Raji (cell line): ENCODE measurements around the gene TAS2R39.

Source experiments
- POLR2A ChIP-seq: IDR thresholded peaks from 2 replicates; pipeline ENCODE4 v1.6.1; 2011; ENCODE audit warnings: low read depth, low read length, control low read depth; ENCODE audit not compliant: insufficient read depth

TAS2R39 gene

DNA sequence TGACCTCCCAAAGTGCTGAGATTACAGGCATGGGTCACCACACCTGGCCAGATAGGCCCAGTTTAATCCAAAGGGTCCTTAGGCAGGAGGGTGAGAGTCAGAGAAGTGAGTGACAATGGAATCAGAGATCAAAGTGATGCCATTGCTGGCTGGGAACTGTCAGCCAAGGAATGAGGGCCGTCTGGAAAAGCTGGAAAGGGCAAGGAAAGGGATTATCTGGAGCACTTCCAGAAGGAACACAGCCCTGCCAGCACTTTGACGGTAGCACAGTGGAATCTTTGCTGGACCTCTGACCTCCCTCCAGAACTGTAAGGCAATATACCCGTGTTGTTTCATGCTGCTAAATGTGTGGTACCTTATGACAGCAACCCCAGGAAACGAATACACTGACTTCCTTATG is 27.3 kb downstream of the TAS2R39 start:
- no peak for TF ChIP-seq POLR2A

DNA sequence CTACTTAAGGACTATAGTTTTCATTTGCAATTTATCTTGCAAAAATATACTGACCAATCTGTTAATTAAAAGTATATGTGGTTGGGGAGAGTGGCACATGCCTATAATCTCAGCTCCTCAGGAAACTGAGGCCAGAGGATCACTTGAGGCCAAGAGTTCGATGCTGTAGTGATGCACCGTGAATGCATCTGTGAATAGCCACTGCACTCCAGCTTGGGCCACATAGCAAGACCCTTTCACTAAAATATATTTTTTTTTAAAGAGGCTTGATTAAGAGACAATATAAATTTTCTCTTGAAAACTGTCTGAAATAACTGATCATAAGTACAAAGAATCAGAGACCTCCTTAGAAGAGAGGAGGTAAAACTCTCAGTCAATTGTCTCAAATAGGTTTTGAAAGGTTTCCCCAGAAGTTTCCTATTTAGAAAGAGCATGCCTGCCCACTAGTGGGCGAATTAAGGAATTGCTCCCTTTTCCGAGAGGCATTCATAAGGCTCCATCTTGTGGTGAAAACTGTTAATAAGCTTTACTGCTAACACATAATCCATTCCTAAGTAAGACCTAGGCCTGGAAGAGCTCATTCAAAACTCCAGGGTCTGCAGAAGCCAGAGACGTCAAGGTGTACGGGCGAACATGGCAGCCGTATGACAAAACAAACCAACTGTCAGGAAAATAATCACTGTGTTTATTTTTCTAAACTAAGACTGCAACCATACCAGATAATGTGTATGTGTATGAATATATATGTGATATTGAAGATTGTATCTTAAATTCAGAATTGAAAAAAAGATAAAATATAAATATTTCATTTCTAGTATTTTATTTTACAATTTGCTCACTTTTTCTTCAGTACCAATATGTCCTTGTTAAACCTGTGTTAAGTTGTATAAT is 31.8 kb downstream of the TAS2R39 start:
- TF ChIP-seq POLR2A: no peak

DNA sequence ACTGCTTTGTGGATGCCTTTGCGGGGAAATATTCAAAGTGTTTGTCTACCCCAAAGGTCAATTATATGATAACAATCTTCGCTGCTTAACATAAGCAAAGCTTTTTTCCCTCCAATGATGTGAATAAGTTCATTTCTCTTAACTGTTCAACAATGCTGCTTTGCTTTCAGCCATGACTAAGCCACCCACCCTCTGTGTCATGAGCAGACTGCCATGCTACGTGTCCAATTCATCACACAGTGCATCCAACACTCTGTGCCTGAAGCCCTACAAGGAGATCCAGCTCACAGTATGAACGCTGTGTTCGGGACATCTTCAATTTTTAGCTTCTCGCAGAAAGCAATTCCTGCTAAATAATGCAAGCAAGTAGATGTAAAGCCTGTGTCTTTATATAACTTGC is 32.9 kb downstream of the TAS2R39 start:
- no peak for TF ChIP-seq POLR2A

DNA sequence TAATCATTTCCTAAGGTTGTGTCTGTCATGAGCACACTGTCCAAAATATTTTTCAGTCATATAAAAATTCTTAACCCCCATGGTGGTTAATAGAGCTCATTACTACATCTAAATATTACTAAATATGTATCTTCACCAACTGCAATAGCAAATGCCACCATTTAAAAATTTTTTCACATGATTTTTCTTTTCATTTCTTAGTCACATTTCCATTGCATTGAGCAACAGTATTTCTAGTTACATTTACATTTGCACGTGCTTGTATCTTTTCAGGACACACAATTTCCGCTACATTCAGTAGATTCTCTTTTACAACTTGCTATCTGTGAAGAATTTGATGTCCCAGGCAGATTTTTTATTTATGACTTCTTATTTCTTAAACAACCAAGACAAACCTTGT is 33.5 kb downstream of the TAS2R39 start:
- TF ChIP-seq POLR2A: no peak

DNA sequence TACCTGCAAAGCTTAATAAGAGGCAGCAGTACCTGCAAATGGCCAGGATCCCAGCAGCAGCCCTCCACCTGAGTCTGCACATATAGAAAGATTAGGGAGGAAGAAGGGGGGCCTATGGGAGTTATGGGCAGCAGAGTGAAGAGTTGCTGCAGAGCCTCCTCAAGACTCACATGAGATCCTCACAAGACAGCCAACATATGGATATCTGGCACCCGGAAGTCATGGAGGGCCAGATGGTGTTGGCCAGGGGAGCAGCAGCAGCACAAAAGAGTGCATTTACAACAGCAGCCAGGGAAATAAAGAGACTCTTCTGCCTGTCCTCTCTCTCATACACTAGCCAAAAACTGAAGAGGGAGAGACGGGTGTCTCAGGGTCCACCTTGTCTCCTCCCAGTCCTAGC is 34.6 kb downstream of the TAS2R39 start:
- TF ChIP-seq POLR2A: no peak

DNA sequence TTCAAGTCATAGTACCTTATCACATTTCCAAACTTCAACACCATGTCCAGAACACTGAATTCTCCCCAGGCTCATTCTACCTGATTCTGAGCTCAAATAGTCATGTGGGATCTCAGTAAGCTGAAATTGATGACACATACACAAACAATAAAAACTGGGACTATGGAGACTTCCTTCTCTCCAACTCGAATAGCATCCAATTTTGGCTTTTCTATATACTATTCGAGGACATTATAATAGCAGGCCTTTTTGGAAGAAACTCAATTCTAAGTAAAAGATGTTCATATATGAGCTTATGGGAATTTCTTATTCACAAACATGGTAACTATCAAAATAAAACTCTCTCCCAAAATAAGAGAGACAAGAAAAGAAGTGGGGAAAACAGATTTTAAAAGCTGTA is 38.1 kb downstream of the TAS2R39 start:
- no peak for TF ChIP-seq POLR2A

DNA sequence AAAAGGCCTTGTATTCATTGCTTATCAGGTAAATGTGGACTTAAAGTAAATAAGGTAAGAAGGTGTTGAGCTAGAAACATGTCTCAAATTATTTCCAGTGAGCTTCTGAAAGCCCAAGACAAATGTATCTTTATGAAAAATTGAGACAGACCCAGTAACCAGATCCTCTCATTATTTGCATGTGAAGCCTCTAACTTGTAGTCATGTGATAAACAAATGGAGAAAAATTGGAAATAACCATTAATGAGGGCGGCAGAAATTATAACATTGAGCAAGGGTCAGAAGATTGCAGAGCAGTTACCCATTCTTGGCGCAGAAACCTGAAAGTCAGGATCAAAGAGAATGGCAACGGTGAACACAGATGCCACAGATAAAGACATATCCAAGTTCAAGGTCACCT is 38.5 kb downstream of the TAS2R39 start, which contains the start of gene TAS2R40:
TAS2R40 (plus strand) TSS at position 301 of the 400 bp plus-strand sequence; CDS start at position 343, 42 bp downstream.
- no peak for TF ChIP-seq POLR2A

DNA sequence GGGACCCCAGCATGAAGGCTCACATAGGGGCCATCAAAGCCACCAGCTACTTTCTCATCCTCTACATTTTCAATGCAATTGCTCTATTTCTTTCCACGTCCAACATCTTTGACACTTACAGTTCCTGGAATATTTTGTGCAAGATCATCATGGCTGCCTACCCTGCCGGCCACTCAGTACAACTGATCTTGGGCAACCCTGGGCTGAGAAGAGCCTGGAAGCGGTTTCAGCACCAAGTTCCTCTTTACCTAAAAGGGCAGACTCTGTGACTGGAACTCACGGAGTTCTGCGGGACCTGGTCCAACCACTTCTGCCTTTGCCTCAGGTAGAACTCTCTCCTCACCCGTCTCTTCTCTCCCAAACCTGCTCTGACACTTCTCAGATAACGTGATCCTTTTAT is 39.6 kb downstream of the TAS2R39 start:
- TF ChIP-seq POLR2A: no peak

DNA sequence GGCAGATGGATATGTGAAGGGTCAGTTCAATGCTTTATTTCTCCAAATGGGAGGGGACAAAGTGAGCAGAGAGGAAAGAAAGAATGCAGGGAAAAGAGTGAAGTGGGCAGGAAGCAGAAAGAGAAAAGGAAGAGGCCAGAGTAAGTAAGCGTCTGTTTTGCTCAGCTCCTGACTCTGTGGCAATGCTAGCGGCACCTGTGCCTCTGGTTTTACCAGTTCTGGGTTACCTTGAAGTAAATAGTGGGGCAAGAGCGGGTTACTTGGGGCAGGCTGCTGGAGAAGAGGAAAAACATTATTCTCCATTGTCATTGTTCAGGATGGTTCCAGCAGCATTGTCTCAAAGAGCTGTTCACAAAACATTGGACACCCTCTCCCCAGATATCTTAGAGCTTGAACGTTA is 40.6 kb downstream of the TAS2R39 start:
- TF ChIP-seq POLR2A: no peak

DNA sequence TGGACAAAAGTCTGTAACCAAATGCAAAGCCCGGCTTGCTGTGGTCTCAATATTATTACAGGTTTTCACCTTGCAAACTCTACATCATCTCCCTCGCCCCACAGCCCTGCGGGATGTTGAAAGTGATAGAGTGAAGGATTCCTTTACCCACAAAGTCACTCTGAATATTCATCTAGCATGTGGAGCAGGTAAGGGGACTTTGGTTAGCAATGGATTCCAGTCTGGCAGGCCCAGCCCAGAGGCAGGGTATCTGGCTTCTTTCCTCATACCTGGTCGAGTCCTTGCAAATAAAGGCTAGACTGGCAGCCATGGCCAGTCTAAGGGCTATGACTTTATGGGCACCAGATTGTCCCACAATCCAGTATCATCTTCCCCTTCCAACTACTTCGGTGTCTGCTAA is 41.8 kb downstream of the TAS2R39 start:
- TF ChIP-seq POLR2A: no peak

DNA sequence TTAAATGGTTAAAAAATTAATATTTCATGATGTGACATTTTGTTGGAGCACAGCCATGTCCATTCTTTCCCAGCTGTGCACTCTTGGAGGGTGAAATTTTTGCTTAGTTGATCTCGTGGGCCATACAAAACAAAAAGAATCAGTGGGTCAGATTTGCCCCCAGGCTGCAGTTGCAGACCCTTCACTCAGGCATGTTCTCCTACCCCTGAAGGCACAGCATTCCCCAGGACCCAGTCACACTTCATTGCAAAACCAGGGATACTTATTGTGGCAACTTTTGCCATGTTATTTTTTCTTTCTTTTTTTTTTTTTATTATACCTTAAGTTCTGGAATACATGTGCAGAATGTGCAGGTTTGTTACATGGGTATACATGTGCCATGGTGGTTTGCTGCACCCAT is 44.6 kb downstream of the TAS2R39 start:
- TF ChIP-seq POLR2A: no peak

DNA sequence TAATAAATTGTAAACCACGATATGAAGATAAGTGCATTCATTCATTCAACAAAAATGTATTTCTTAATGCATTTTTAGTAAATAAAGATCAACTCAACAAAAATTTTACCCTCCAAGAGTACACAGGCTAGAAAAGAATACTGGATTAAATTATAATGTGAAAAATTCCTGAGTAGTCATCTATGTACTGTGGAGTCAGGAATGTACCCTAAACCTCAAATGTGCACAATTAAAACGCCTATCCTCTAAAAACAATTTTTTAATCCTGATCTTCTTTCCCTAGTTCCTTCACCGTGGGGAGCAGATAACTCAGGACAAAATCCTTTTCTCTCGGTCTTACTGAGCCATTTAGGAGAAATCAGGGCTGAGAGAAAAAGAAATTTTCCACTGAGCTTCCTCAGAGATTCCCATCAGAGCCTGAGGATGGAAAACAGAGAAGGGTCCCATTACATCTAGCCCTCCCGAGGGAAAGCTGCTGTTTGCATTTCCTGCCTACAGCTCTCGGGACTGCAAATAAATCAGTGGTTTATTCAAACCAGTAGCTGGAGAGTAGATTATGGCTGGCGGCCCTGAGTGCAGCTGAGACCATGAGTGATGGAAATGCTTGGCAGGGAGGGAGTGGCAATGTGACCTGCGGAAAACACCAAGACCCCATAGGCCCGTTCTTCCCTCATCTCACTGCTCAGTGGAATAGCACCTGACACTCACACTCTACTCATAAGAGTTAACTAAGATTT is 46.0 kb downstream of the TAS2R39 start:
- TF ChIP-seq POLR2A: no peak

DNA sequence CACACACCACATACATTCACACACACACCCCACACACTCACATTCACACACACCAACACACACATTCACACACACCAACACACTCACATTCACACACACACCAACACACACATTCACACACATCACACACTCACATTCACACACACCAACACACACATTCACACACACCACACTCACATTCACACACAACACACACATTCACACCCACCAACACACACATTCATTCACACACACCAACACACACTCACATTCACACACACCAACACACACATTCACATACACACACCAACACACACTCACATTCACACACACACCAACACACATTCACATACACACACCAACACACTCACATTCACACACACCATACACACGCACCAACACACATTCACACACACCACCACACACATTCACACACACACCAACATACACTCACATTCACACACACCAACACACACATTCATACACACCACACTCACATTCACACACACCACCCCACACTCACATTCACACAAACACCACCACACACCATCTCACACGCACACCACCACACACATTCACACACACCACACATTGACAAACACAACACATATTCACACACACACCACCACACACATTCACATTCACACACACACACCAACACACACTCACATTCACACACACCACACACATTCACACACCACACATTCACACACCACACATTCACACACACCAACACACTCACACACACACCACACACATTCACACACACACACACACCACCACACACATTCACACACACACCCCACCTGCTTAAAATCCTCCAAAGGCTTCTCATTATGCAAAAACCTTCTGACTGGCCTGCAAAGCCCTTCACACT is 47.6 kb downstream of the TAS2R39 start:
- no peak for TF ChIP-seq POLR2A
